ENCODE results near the gene UBE2H. TPM values are rescaled to one million over a fixed set of nuclear protein-coding genes. Genes with fewer than 3 reads are reported as not detected.
A peak's percentile ranks its signal among the peaks of the same experiment; 100 is the strongest.

UBE2H gene
- total RNA-seq, 1 experiment from 2014 or later = 75.1 TPM

- Histone ChIP-seq H3K4me2 (ENCODE audit: insufficient read depth, insufficient read length, low read length) (no peak overlapping the region), H2BK15ac (ENCODE audit: low read depth, low read length) (no peak overlapping the region), H4K20me1 (ENCODE audit: control insufficient read depth, insufficient read depth, insufficient read length) (no peaks in the 10 kb centered on the region), H3K79me1 (ENCODE audit: insufficient read depth, low read depth, low read length, poor library complexity, severe bottlenecking) (no peaks in the 10 kb centered on the region), H2AK5ac (ENCODE audit: insufficient read length, low read length) (no peak overlapping the region), H4K8ac (replicated peaks; ENCODE audit: insufficient read length, low read depth, low read length) (no peak overlapping the region), H2BK20ac (ENCODE audit: low read depth, low read length, poor library complexity, severe bottlenecking) (no peak overlapping the region), H2BK5ac (ENCODE audit: insufficient read length, low read length) (no peak overlapping the region), H3K27ac (ENCODE audit: insufficient read length, low read depth, low read length) (no peak overlapping the region), H2BK120ac (ENCODE audit: low read depth, low read length, poor library complexity, severe bottlenecking) (no peak overlapping the region), H4K5ac (ENCODE audit: insufficient read length, low read depth, low read length) (no peak overlapping the region), H3K4ac (ENCODE audit: low read depth, low read length) (no peak overlapping the region), H4K91ac (ENCODE audit: insufficient read length, low read depth, low read length) (no peak overlapping the region), H3K9me3 (ENCODE audit: control insufficient read depth, low read depth, low read length) (no peaks in the 10 kb centered on the region), H3K27me3 (ENCODE audit: insufficient read depth, low read length) (no peaks in the 10 kb centered on the region), H3K79me2 (ENCODE audit: insufficient read depth, low read length) (0 out of 2 replicates have a peak, but pooled peaks cover 2% of the 10 kb centered on the region), H2AFZ (ENCODE audit: low read length) (no peak overlapping the region), H3K14ac (ENCODE audit: insufficient read depth, low read length) (no peak overlapping the region), H3K18ac (ENCODE audit: insufficient read length, low read depth, low read length) (no peak overlapping the region), H3K23me2 (ENCODE audit: insufficient read length, low read depth, low read length, poor library complexity, severe bottlenecking) (no peaks in the 10 kb centered on the region), H3K23ac (ENCODE audit: insufficient read length, low read depth, low read length) (no peak overlapping the region), H3K9ac (ENCODE audit: extremely low read depth, insufficient read length, low read length) (no peak overlapping the region), H3K56ac (ENCODE audit: insufficient read length, low read depth, low read length) (no peak overlapping the region), H3T11ph (ENCODE audit: low read length) (no peak overlapping the region), H3K4me1 (ENCODE audit: insufficient read depth, low read length) (peaks cover 20% of the 10 kb centered on the region), H2BK12ac (ENCODE audit: insufficient read length, low read depth, low read length) (no peak overlapping the region)
- TF ChIP-seq CTCF (conservative IDR thresholded peaks at IDR 0.05) = no peak
- 0 out of 2 replicates have a peak, but pooled peaks cover under 1% of the 10 kb centered on the region for H3K27me3 Mint-ChIP-seq (ENCODE audit: low read depth)
- peaks cover 8 to 30% (median 25%) of the 10 kb centered on the region in 3 experiments; a peak in 6 of 7 replicates for H3K36me3 Mint-ChIP-seq (ENCODE audit: insufficient read depth in 1 of 3, low read depth in 3 of 3)
- peak overlapping the region; percentile 81 to 93 (median 89) for H3K27ac Mint-ChIP-seq
- H3K4me1 Mint-ChIP-seq = peaks cover 67 to 75% of the 10 kb centered on the region in 2 experiments
- H3K9me3 Mint-ChIP-seq = no peaks in the 10 kb centered on the region
- WGBS (ENCODE audit: extremely low coverage, insufficient read length, low lambda C conversion rate) = no CpG with 5 or more reads among the region's 3 CpGs
- no peak for DNase-seq
- H3K4me3 Mint-ChIP-seq = peak overlapping the region in 1 of 2 experiments; percentile 8; a peak in 2 of 5 replicates
Observed at GRCh38 chr7:129836983-129837382, 115.8 kb downstream of the UBE2H start.
